K562 (cell line): ENCODE measurements around the gene TLN1.

Experiments used
- NR2C2 ChIP-seq, 2 experiments: fragments of 200-800 bp in 1 of 2; sonication (Bioruptor generic) in 1 of 2; sonication (generic) in 1 of 2; formaldehyde crosslinking in 1 of 2; IDR thresholded peaks; 2 replicates each; pipeline versions ENCODE4 v1.6.1 to v1.8.0; 2016 to 2022; ENCODE audit warnings: mild to moderate bottlenecking in 1 of 2, missing compliant biosample characterization in 1 of 2, missing genetic modification characterization in 1 of 2, missing genetic modification reagents in 1 of 2
- POLR2A ChIP-seq: fragments of 450-650 bp; conservative IDR thresholded peaks from 2 replicates; pipeline ENCODE4 v1.6.1; 2016
- ZNF586 ChIP-seq: fragments of 450-650 bp; formaldehyde crosslinking; conservative IDR thresholded peaks from 2 replicates; pipeline ENCODE4 v1.4.0; 2020; ENCODE audit warnings: mild to moderate bottlenecking, moderate library complexity

DNA sequence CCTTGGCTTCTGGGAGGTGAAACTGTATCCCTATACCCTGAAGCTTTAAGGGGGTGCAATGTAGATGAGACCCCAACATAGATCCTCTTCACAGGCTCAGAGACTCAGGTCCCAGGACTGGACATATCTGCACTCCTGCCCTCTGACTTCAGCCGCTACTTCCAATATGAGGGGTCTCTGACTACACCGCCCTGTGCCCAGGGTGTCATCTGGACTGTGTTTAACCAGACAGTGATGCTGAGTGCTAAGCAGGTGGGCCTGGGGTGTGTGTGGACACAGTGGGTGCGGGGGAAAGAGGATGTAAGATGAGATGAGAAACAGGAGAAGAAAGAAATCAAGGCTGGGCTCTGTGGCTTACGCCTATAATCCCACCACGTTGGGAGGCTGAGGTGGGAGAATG is 52.9 kb downstream of the TLN1 start:
- TF ChIP-seq NR2C2 (CRISPR knock-in tag; IDR thresholded peaks at IDR 0.05) (no peak), NR2C2 (tag; IDR thresholded peaks at IDR 0.05) (no peak), POLR2A (no peak), ZNF586 (CRISPR knock-in tag) (no peak)
